NOMO-1 treated with DMSO at 0.1 percent for 48 hours (cell line): ENCODE data around the gene PSMC3.

ENCODE experiments used
- DNase-seq: peaks from one replicate; lab custom pipeline; 2025; ENCODE audit not compliant: unreplicated experiment; lab: John Stamatoyannopoulos, UW

The PSMC3 gene

DNA sequence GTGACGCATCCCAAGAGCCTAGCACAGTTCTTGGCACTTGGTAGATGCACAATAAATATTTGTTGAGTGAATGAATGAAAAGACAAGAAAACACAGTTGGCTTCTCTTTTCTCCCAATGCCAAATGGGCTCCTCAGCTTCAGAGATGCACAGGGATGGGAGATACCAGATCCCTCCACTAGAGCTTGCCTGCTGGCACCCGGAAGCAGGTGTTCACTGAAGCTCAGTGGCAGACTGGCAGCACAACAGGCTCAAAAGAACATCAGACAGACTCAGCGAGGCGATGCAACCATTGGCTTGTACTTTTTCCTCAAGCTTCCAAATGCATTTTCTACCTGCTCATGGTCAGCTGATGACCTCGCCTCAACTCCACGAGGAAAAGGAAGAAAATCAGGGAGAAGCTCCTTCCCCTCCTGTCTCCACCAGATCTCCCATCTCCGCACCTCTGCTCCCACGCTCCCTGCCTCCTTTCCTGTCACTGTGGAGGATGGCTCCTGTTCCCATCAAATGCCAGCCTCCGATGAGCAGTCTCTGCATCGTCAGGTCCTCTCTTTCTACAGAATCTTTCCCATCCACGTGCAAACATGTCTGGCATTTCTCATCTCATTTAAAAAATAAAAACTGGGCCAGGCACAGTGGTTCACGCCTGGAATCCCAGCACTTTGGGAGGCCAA is 16.9 kb upstream of the PSMC3 start:
- no peak for DNase-seq

DNA sequence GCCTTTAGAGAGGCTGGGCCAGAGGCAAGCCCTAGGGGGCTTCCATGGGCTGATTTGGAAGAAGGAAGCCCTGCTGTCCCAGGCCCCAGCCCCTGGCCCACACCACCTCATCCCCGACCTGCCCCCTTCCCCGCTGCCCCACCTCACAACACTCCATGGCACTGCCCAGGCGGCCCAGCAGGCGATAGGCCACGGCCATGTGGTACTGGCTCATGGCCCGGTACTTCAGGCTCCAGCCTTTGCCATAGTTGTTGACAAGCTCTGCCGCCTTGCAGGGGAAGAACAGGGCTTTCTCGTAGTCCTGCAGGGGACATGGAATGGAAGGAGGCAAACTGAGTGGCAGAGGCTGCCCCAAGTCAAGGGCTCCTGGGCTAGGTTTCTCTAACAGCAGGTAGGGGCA is 16.3 kb upstream of the PSMC3 start:
- no peak for DNase-seq

- DNase-seq = no peak
Observed at GRCh38 chr11:47441421-47441820, 15.2 kb upstream of the PSMC3 start.

GRCh38 chr11:47440054-47440476 is 13.8 kb upstream of the PSMC3 start:
- DNase-seq = no peak

DNA sequence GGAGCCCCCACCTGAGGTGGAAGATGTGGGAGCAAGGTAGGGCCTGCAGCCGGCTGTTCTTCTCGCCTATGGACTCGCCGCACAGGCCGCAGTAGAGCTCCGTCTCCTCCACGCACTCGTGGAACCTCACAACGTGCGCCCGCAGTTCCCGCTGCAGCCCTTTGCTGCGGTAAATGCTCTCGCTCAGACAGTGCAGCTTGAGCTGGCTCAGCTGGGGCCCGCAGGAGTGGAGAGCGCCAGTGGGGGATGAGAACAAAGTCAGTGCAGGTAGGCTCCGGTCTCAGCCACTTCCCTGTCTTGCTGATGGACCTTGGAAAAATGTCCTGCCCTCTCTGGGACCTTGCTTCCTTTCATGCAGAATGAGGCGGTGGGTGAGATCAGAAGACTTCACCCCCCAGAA is 12.5 kb upstream of the PSMC3 start:
- DNase-seq = no peak

DNA sequence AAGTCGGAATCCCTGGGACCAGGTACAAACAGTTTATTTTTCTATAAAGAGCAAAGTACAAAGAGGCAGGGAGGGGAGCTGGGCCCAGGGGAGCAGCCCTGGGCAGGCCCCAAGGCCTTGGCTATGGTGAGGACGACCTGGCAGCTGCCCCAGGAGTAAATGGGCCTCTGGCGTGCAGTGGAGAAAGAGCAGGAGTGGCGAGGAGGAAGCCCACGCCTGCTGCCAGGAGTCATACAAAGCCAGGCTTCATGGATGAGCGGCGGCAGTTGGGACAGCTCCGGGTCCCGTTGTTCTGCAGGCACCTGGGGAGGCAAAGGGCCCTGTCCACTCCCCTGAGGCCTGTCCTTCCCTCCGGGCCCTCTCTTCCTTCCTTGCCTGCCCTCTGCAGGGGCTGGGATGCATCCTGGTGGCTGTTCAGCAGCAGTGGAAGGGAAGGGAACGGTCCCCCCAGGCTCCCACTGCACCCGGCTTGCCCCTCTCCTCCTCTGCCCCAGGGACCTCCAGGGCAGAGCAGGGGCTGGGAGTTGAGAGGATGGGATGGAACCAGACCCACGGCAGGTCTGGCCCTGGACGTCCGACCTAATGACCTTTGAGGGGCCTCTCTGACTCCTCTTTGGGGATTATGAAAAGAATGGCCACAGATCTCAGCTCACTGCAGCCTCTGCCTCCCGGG is 11.6 kb upstream of the PSMC3 start:
- no peak for DNase-seq

- DNase-seq = no peak
Observed at GRCh38 chr11:47437218-47437745, 11.0 kb upstream of the PSMC3 start.

- no peak for DNase-seq
Observed at GRCh38 chr11:47436726-47437125, 10.5 kb upstream of the PSMC3 start.

DNA sequence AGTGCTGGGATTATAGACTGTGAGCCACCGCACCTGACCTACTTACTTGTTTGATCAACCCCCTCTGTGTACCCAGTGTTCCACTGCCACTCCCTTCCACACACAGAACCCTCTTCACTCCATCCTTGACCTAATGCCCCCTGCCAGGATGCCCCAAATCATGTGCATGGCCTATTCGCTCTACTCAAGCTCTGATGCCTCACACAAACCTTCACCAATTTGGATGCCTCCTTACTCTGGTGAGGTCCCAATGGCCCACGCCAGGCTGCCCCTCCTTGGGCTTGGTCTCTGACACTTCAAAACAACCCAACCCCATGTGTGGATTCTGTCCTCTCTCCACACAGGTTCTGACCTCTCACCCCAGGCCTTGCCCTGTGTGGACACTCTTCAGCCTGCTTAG is 9.4 kb upstream of the PSMC3 start:
- DNase-seq = no peak

GRCh38 chr11:47434011-47434786 is 8.0 kb upstream of the PSMC3 start:
- no peak for DNase-seq

GRCh38 chr11:47433157-47433556 is 6.9 kb upstream of the PSMC3 start:
- DNase-seq = no peak

DNA sequence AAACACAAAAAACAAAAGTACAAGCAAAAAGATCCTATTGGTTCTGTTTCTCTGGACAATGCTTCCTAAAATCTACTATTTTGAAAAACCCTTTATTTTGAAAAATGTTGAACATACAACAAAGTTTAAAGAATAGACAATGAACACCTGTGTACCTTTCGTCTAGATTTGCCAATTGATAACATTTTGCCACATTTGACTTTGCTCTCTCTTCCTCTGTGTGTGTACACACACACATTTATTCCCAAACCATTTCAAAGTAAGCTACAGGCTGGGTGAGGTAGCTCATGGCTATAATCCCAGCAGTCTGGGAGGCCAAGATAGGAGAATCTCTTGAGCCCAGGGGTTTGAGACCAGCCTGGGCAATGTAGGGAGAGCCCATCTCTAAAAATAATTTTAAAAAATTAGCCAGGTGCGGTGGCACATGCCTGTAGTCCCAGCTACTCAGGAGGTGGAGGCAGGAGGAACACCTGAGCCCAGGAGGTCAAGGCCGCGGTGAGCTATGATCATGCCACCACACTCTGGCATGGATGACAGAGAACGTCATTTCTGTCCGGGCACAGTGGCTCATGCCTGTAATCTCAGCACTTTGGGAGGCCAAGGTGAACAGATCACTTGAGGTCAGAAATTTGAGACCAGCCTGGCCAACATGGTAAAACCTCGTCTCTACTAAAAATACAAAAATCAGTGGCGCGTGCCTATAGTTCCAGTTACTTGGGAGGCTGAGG is 5.3 kb upstream of the PSMC3 start:
- no peak for DNase-seq

DNA sequence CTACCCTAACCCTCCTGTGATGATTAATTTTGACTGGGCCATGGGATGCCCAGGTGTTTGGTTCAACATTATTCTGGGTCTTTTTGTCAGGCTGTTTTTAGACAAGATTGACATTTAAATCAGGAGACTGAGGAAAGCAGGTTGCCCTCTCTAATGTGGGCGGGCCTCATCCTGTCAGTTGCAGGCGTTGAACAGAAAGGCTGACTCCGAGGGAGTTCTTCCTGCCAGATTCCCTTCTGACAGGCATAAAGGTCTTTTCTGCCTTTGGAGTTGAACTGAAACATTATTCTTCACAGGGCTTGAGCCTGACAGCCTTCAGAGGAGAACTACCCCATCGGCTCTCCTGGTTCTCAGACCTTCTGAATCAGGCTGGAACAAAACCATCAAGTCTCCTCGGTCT is 4.3 kb upstream of the PSMC3 start:
- no peak for DNase-seq

DNA sequence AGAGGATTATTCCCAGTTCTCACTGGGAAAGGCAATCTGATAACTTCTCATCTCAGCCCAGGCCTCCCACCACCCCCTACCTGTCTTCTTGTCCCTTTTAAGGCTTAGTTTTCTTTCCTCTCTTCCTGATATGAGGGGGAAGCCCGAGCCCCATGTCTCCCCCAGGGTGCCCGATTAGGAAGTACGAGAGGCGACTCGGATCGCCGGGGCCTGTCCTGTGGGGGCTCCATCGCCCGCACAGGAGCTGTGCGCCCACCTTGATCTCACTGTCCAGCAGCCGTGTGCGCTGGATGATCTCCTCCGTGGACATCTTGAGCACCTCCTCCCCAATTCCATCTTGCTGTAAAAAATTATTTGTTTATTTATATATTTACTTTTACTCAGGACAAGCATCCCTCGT is 628 bp downstream of the PSMC3 start:
- no peak for DNase-seq

DNA sequence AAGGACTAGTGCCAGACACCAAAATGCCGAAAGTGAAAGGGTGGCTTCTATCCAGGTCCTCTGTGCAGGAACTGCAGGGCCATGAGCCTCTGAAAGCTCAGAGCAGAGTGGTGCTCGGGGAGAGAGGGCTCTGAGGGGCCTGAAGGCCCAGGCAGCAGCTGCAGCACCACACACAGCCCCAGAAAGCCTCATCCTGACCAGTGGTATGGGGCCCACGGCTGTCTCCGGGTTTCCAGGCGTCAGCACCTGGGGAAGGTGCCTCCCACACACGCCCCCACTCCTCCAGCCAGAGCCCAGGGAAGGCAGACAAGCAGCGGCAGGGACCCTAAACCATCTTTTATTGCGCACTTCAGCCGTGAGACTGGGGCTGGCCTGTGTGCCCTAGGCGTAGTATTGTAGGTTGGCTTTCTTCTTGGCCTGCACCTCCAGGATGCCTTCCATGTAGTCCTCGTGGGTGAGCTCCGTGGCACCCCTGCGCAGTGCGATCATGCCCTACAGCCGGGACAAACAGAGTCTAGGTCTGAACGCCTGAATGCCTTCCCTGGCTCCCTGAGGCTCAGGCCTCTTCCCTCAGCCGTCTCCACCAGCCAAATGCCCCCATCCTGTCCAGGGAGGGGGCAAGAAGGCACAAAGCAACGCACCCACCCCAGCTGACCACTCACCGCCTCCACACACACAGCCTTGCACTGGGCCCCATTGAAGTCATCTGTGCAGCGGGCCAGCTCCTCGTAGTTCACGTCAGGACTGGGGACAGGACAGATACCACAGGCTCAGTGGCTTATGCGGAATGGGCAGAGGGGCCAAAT is 7.6 kb downstream of the PSMC3 start:
- no peak for DNase-seq

GRCh38 chr11:47417712-47418111 is 8.5 kb downstream of the PSMC3 start:
- DNase-seq = no peak

DNA sequence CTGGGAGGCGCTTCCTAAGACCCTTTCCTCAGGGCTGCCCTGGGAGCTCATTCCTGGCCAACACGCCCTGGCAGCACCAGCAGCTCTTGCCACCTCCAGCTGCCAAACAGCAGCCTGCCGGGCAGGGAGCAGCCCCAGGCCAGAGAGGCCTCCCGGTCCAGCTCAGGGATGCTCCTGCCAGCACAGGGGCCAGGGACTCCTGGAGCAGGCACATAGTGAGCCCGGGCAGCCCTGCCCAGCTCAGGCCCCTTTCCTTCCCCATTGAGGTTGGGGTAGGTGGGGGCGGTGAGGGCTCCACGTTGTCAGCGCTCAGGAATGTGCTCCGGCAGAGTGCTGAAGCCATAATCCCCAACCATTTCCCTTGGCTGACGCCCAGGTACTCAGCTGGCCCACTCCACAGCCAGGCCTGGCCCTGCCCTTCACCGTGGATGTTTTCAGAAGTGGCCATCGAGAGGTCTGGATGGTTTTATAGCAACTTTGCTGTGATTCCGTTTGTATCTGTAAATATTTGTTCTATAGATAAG is 10.2 kb downstream of the PSMC3 start:
- DNase-seq = no peak

- DNase-seq = no peak
Observed at GRCh38 chr11:47415091-47415854, 11.0 kb downstream of the PSMC3 start.

- DNase-seq = no peak
Observed at GRCh38 chr11:47414685-47415070, 11.6 kb downstream of the PSMC3 start.
